ENCODE results near the gene NUBP2.

The NUBP2 gene

GRCh38 chr16:1749152-1750117 is 33.3 kb upstream of the NUBP2 start:
- DNase-seq (ENCODE audit: low read depth): peak; percentile 50
- no peak for TF ChIP-seq CTCF (IDR thresholded peaks at IDR 0.05; ENCODE audit: insufficient read depth, low read depth, low read length, missing control alignments)

GRCh38 chr16:1751946-1752345 is 30.8 kb upstream of the NUBP2 start:
- H3K4me3 ChIP-seq (ENCODE audit: low read length): no peak overlapping the region

More at GRCh38 chr16:1749152-1750117, 33.3 kb upstream of the NUBP2 start:
- H3K4me3 ChIP-seq (ENCODE audit: low read length): no peak overlapping the region

GRCh38 chr16:1752853-1753252 is 29.9 kb upstream of the NUBP2 start:
- TF ChIP-seq CTCF (IDR thresholded peaks at IDR 0.05; ENCODE audit: insufficient read depth, low read depth, low read length, missing control alignments): no peak
- no peak for DNase-seq (ENCODE audit: low read depth)
- H3K4me3 ChIP-seq (ENCODE audit: low read length): no peak overlapping the region

More at GRCh38 chr16:1751946-1752345, 30.8 kb upstream of the NUBP2 start:
- no peak for TF ChIP-seq CTCF (IDR thresholded peaks at IDR 0.05; ENCODE audit: insufficient read depth, low read depth, low read length, missing control alignments)
- no peak for DNase-seq (ENCODE audit: low read depth)

GRCh38 chr16:1754204-1754603 is 28.6 kb upstream of the NUBP2 start:
- no peak for TF ChIP-seq CTCF (IDR thresholded peaks at IDR 0.05; ENCODE audit: insufficient read depth, low read depth, low read length, missing control alignments)
- no peak for DNase-seq (ENCODE audit: low read depth)
- H3K4me3 ChIP-seq (ENCODE audit: low read length): no peak overlapping the region

GRCh38 chr16:1757714-1758461 is 24.9 kb upstream of the NUBP2 start:
- no peak for TF ChIP-seq CTCF (IDR thresholded peaks at IDR 0.05; ENCODE audit: insufficient read depth, low read depth, low read length, missing control alignments)
- no peak for DNase-seq (ENCODE audit: low read depth)
- no peak overlapping the region for H3K4me3 ChIP-seq (ENCODE audit: low read length)

GRCh38 chr16:1758923-1759322 is 23.8 kb upstream of the NUBP2 start:
- no peak for DNase-seq (ENCODE audit: low read depth)
- H3K4me3 ChIP-seq (ENCODE audit: low read length): no peak overlapping the region
- no peak for TF ChIP-seq CTCF (IDR thresholded peaks at IDR 0.05; ENCODE audit: insufficient read depth, low read depth, low read length, missing control alignments)
